Trophoblast cell (in vitro differentiated cells and primary cell): Measurements from ENCODE around the gene KRT20.

Experiments
- DNase-seq, 2 donors: peaks; one replicate each; pipeline ENCODE4 v3.0.0-alpha.2; 2016
- H2AFZ ChIP-seq: 2 replicates; pipeline ENCODE4 v1.6.1; 2013; ENCODE audit warnings: low read length, moderate library complexity, mild to moderate bottlenecking; ENCODE audit not compliant: insufficient read depth, poor library complexity
- H2AK5ac ChIP-seq: 2 replicates; pipeline ENCODE4 v1.6.1; 2013; ENCODE audit warnings: mild to moderate bottlenecking, low read length
- H2BK120ac ChIP-seq: 2 replicates; pipeline ENCODE4 v1.6.1; 2013; ENCODE audit warnings: low read length, mild to moderate bottlenecking, moderate library complexity; ENCODE audit not compliant: insufficient read depth, poor library complexity
- H2BK12ac ChIP-seq: 2 replicates; pipeline ENCODE4 v1.6.1; 2013; ENCODE audit warnings: mild to moderate bottlenecking, low read length, moderate library complexity
- H2BK5ac ChIP-seq: 2 replicates; pipeline ENCODE4 v1.6.1; 2013; ENCODE audit warnings: low read length, low read depth, moderate library complexity, mild to moderate bottlenecking; ENCODE audit not compliant: poor library complexity
- H3K14ac ChIP-seq: 2 replicates; pipeline ENCODE4 v1.6.1; 2013; ENCODE audit warnings: mild to moderate bottlenecking, low read length
- H3K18ac ChIP-seq: 2 replicates; pipeline ENCODE4 v1.6.1; 2013; ENCODE audit warnings: mild to moderate bottlenecking, low read length
- H3K23ac ChIP-seq: 2 replicates; pipeline ENCODE4 v1.6.1; 2013; ENCODE audit warnings: low read length
- H3K27ac ChIP-seq: 2 replicates; pipeline ENCODE4 v1.5.1; 2013; ENCODE audit warnings: low read depth, mild to moderate bottlenecking, inconsistent platforms, low read length, moderate library complexity
- H3K27me3 ChIP-seq: 2 replicates; pipeline ENCODE4 v1.6.1; 2013; ENCODE audit warnings: inconsistent platforms, mild to moderate bottlenecking, low read length, moderate library complexity; ENCODE audit not compliant: insufficient read depth
- H3K36me3 ChIP-seq, 2 experiments: 1 replicate in 1 of 2; 2 replicates in 1 of 2; pipeline ENCODE4 v1.6.1; 2013; ENCODE audit warnings: low read length in 2 of 2, mild to moderate bottlenecking in 2 of 2, moderate library complexity in 1 of 2; ENCODE audit not compliant: insufficient read depth in 2 of 2, control insufficient read depth in 1 of 2
- H3K4ac ChIP-seq: 2 replicates; pipeline ENCODE4 v1.6.1; 2013; ENCODE audit warnings: low read depth, mild to moderate bottlenecking, low read length, moderate library complexity
- H3K4me1 ChIP-seq, 2 experiments: 1 replicate in 1 of 2; 2 replicates in 1 of 2; pipeline ENCODE4 v1.6.1; 2013; ENCODE audit warnings: low read length in 2 of 2, mild to moderate bottlenecking in 2 of 2, moderate library complexity in 1 of 2; ENCODE audit not compliant: insufficient read depth in 2 of 2, control insufficient read depth in 1 of 2
- H3K4me2 ChIP-seq: 2 replicates; pipeline ENCODE4 v1.6.1; 2013; ENCODE audit warnings: inconsistent platforms, mild to moderate bottlenecking, low read length, moderate library complexity
- H3K4me3 ChIP-seq: 2 replicates; pipeline ENCODE4 v1.5.1; 2013; ENCODE audit warnings: mild to moderate bottlenecking, low read depth, low read length, inconsistent platforms
- H3K79me1 ChIP-seq: one replicate; pipeline ENCODE4 v1.6.1; 2013; ENCODE audit warnings: low read length
- H3K79me2 ChIP-seq: 2 replicates; pipeline ENCODE4 v1.6.1; 2013; ENCODE audit warnings: low read length, mild to moderate bottlenecking; ENCODE audit not compliant: control insufficient read depth, insufficient read depth, poor library complexity
- H3K9ac ChIP-seq: 2 replicates; pipeline ENCODE4 v1.6.1; 2013; ENCODE audit warnings: mild to moderate bottlenecking, low read length
- H3K9me3 ChIP-seq: 2 replicates; pipeline ENCODE4 v1.6.1; 2013; ENCODE audit warnings: low read depth, mild to moderate bottlenecking, control low read depth, inconsistent platforms, low read length; ENCODE audit not compliant: insufficient read depth
- H4K12ac ChIP-seq: 2 replicates; pipeline ENCODE4 v1.6.1; 2013; ENCODE audit warnings: low read depth, mild to moderate bottlenecking, low read length, moderate library complexity
- H4K8ac ChIP-seq: 2 replicates; pipeline ENCODE4 v1.6.1; 2013; ENCODE audit warnings: low read depth, mild to moderate bottlenecking, low read length, moderate library complexity
- H4K91ac ChIP-seq: one replicate; pipeline ENCODE4 v1.6.1; 2013; ENCODE audit warnings: low read depth, mild to moderate bottlenecking, low read length, moderate library complexity
- WGBS: extraction: QIAGEN DNeasy Blood & Tissue Kit; methylation state at CpG from one replicate; pipeline ENCODE4 v1.1.7; 2013; ENCODE audit warnings: missing lambda C conversion rate; ENCODE audit not compliant: insufficient read length, insufficient coverage; ENCODE audit errors: extremely low coverage; 5-methylcytosine and 5-hydroxymethylcytosine counted together

KRT20 gene

GRCh38 chr17:40870136-40870535 is 14.9 kb downstream of the KRT20 start:
- Histone ChIP-seq H3K18ac (no peak overlapping the region), H3K36me3 (no peaks in the 10 kb centered on the region), H2AFZ (no peak overlapping the region), H3K27me3 (no peaks in the 10 kb centered on the region), H3K4me3 (no peak overlapping the region), H4K8ac (no peak overlapping the region), H3K4me1 (no peaks in the 10 kb centered on the region), H3K14ac (no peak overlapping the region), H4K91ac (no peak overlapping the region), H3K79me2 (no peaks in the 10 kb centered on the region), H3K23ac (no peak overlapping the region), H2BK120ac (no peak overlapping the region), H4K12ac (no peak overlapping the region), H3K27ac (no peak overlapping the region), H2BK5ac (no peak overlapping the region), H3K9ac (no peak overlapping the region), H2BK12ac (no peak overlapping the region), H2AK5ac (no peak overlapping the region), H3K4ac (no peak overlapping the region), H3K4me2 (no peak overlapping the region), H3K9me3 (no peaks in the 10 kb centered on the region), H3K79me1 (no peaks in the 10 kb centered on the region)
- DNase-seq, result peak; percentile 8 to 66
- WGBS, result no CpG with 5 or more reads among the region's 4 CpGs

GRCh38 chr17:40866838-40867237 is 18.2 kb downstream of the KRT20 start, which contains the start of gene KRT12:
Gene KRT12, minus strand, starts transcription at chr17:40867223. Its CDS starts 37 bp downstream, at chr17:40867186.
- Histone ChIP-seq H3K4me2 (no peak within 1 kb of the TSS), H3K18ac (no peak within 1 kb of the TSS), H3K79me2 (no peaks in the 10 kb centered on the region), H4K12ac (no peak within 1 kb of the TSS), H2AFZ (no peak within 1 kb of the TSS), H2BK5ac (no peak within 1 kb of the TSS), H3K79me1 (no peaks in the 10 kb centered on the region), H4K91ac (no peak within 1 kb of the TSS), H3K4me1 (no peaks in the 10 kb centered on the region), H3K27me3 (no peaks in the 10 kb centered on the region), H3K9me3 (no peaks in the 10 kb centered on the region), H4K8ac (no peak within 1 kb of the TSS), H3K27ac (no peak within 1 kb of the TSS), H3K23ac (no peak within 1 kb of the TSS), H3K9ac (no peak within 1 kb of the TSS), H3K4ac (no peak within 1 kb of the TSS), H2BK12ac (no peak within 1 kb of the TSS), H3K14ac (no peak within 1 kb of the TSS), H2BK120ac (no peak within 1 kb of the TSS), H2AK5ac (no peak within 1 kb of the TSS), H3K36me3 (no peaks in the 10 kb centered on the region), H3K4me3 (no peak within 1 kb of the TSS)
- no CpG with 5 or more reads among the region's 8 CpGs for WGBS
- DNase-seq, result no peak

- no peaks in the 10 kb centered on the region for H3K79me1 ChIP-seq
- no peak overlapping the region for H3K27ac ChIP-seq
- no peak overlapping the region for H3K23ac ChIP-seq
- no peak overlapping the region for H2AFZ ChIP-seq
- no peak overlapping the region for H3K4me3 ChIP-seq
- no peaks in the 10 kb centered on the region for H3K36me3 ChIP-seq
- DNase-seq, result no peak
- no peak overlapping the region for H2BK120ac ChIP-seq
- H3K4ac ChIP-seq, result no peak overlapping the region
- no CpG with 5 or more reads among the region's 14 CpGs for WGBS
- no peaks in the 10 kb centered on the region for H3K9me3 ChIP-seq
- H3K4me2 ChIP-seq, result no peak overlapping the region
- no peak overlapping the region for H2BK12ac ChIP-seq
- H3K9ac ChIP-seq, result no peak overlapping the region
- H3K14ac ChIP-seq, result no peak overlapping the region
- H4K12ac ChIP-seq, result no peak overlapping the region
- no peak overlapping the region for H3K18ac ChIP-seq
- H3K79me2 ChIP-seq, result no peaks in the 10 kb centered on the region
- no peak overlapping the region for H2BK5ac ChIP-seq
- no peak overlapping the region for H4K91ac ChIP-seq
- H3K27me3 ChIP-seq, result no peaks in the 10 kb centered on the region
- H4K8ac ChIP-seq, result no peak overlapping the region
- H3K4me1 ChIP-seq, result no peaks in the 10 kb centered on the region
- H2AK5ac ChIP-seq, result no peak overlapping the region
Observed at GRCh38 chr17:40864661-40865390, 20.2 kb downstream of the KRT20 start.

GRCh38 chr17:40862985-40863733 is 21.9 kb downstream of the KRT20 start:
- H4K8ac ChIP-seq, result no peak overlapping the region
- no peak overlapping the region for H4K91ac ChIP-seq
- H2BK12ac ChIP-seq, result no peak overlapping the region
- H3K9ac ChIP-seq, result no peak overlapping the region
- no peak overlapping the region for H3K23ac ChIP-seq
- H3K36me3 ChIP-seq, result no peaks in the 10 kb centered on the region
- H3K4ac ChIP-seq, result no peak overlapping the region
- H3K79me1 ChIP-seq, result no peaks in the 10 kb centered on the region
- no peaks in the 10 kb centered on the region for H3K79me2 ChIP-seq
- H2AK5ac ChIP-seq, result no peak overlapping the region
- peak; percentile 4 to 65 for DNase-seq
- no peaks in the 10 kb centered on the region for H3K4me1 ChIP-seq
- no peak overlapping the region for H3K14ac ChIP-seq
- no peak overlapping the region for H4K12ac ChIP-seq
- H3K4me3 ChIP-seq, result no peak overlapping the region
- no peak overlapping the region for H3K27ac ChIP-seq
- H2BK5ac ChIP-seq, result no peak overlapping the region
- no peak overlapping the region for H2AFZ ChIP-seq
- H3K27me3 ChIP-seq, result no peaks in the 10 kb centered on the region
- no peak overlapping the region for H3K18ac ChIP-seq
- WGBS, result no CpG with 5 or more reads among the region's 39 CpGs
- H3K9me3 ChIP-seq, result no peaks in the 10 kb centered on the region
- H2BK120ac ChIP-seq, result no peak overlapping the region
- no peak overlapping the region for H3K4me2 ChIP-seq
